HEK293 (cell line): ENCODE data around the gene CH25H.

Experiments used
- CTCF ChIP-seq: fragments of 450-650 bp; formaldehyde crosslinking; IDR thresholded peaks from 2 replicates; pipeline ENCODE4 v1.5.1; 2016; ENCODE audit warnings: missing biosample characterization, missing genetic modification characterization
- KLF16 ChIP-seq: fragments of 450-650 bp; formaldehyde crosslinking; IDR thresholded peaks from 2 replicates; pipeline ENCODE4 v1.5.1; 2017; ENCODE audit warnings: missing biosample characterization, missing genetic modification characterization
- ZNF707 ChIP-seq: fragments of 450-650 bp; formaldehyde crosslinking; IDR thresholded peaks from 2 replicates; pipeline ENCODE4 v1.5.1; 2016; ENCODE audit warnings: missing biosample characterization, missing genetic modification characterization
- TF ChIP-seq, protein P1 (sequence below): fragments of 450-650 bp; formaldehyde crosslinking; IDR thresholded peaks from 2 replicates; pipeline ENCODE4 v1.5.1; 2016; ENCODE audit warnings: missing biosample characterization, missing genetic modification characterization

GRCh38 chr10:89156161-89156835 is 50.8 kb downstream of the CH25H start:
- TF ChIP-seq CTCF (no peak), ZNF707 (tag by site-specific recombination) (no peak), KLF16 (tag by site-specific recombination) (no peak)
- TF ChIP-seq, protein P1, sequence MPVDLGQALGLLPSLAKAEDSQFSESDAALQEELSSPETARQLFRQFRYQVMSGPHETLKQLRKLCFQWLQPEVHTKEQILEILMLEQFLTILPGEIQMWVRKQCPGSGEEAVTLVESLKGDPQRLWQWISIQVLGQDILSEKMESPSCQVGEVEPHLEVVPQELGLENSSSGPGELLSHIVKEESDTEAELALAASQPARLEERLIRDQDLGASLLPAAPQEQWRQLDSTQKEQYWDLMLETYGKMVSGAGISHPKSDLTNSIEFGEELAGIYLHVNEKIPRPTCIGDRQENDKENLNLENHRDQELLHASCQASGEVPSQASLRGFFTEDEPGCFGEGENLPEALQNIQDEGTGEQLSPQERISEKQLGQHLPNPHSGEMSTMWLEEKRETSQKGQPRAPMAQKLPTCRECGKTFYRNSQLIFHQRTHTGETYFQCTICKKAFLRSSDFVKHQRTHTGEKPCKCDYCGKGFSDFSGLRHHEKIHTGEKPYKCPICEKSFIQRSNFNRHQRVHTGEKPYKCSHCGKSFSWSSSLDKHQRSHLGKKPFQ, result no peak
